GM13976 (cell line): ENCODE data around the gene LPCAT3.

Source experiments
- DNase-seq: peaks from one replicate; pipeline ENCODE4 v3.0.0; 2012; ENCODE audit warnings: low spot score
- CTCF ChIP-seq: IDR thresholded peaks from 2 replicates; pipeline ENCODE4 v1.5.1; 2012; ENCODE audit warnings: borderline replicate concordance, mild to moderate bottlenecking; ENCODE audit not compliant: insufficient read depth; ENCODE audit errors: extremely low read depth, missing control alignments, control extremely low read depth
- in situ Hi-C: fragments of 300-500 bp; cut with MboI; formaldehyde crosslinking; loops from one replicate; pipeline ENCODE4 v1.12.0; 2022; ENCODE audit warnings: low sequenced_read_pairs, mixed read lengths, inconsistent platforms; ENCODE audit not compliant: unreplicated experiment

Gene LPCAT3

GRCh38 chr12:6981152-6982052 lies 36.9 kb downstream of the LPCAT3 start:
- no peak for DNase-seq
- in situ Hi-C loops: no loop called here
- TF ChIP-seq CTCF: no peak

- in situ Hi-C loops: no loop called here
- DNase-seq: no peak
- no peak for TF ChIP-seq CTCF
These were observed 37.5 kb downstream of the LPCAT3 start for GRCh38 chr12:6980740-6981139.

- TF ChIP-seq CTCF: no peak
- in situ Hi-C loops: no loop called here
- DNase-seq: no peak
These were observed 38.2 kb downstream of the LPCAT3 start for GRCh38 chr12:6980075-6980474.

- TF ChIP-seq CTCF: no peak
- no peak for DNase-seq
- in situ Hi-C loops: no loop called here
These were observed 38.8 kb downstream of the LPCAT3 start for GRCh38 chr12:6979453-6979852.

GRCh38 chr12:6979021-6979420 lies 39.3 kb downstream of the LPCAT3 start:
- DNase-seq: no peak
- TF ChIP-seq CTCF: no peak
- in situ Hi-C loops: no loop called here

- in situ Hi-C loops: no loop called here
- DNase-seq: no peak
- TF ChIP-seq CTCF: no peak
These were observed 39.7 kb downstream of the LPCAT3 start for GRCh38 chr12:6978611-6979011.
